HPDE6-E6E7 (cell line): ENCODE measurements around the gene CNTNAP5.

Source experiments
- DNase-seq: peaks from one replicate; pipeline ENCODE4 v3.0.0; 2011; ENCODE audit warnings: missing footprints; ENCODE audit errors: extremely low spot score

Gene CNTNAP5

GRCh38 chr2:124053796-124054195 lies 28.7 kb downstream of the CNTNAP5 start:
- no peak for DNase-seq

GRCh38 chr2:124063596-124063995 lies 38.5 kb downstream of the CNTNAP5 start:
- no peak for DNase-seq

- no peak for DNase-seq
Observed at GRCh38 chr2:124065636-124066035, 40.5 kb downstream of the CNTNAP5 start.

GRCh38 chr2:124066776-124067175 lies 41.7 kb downstream of the CNTNAP5 start:
- no peak for DNase-seq

- no peak for DNase-seq
Observed at GRCh38 chr2:124079045-124079444, 54.0 kb downstream of the CNTNAP5 start.

DNA sequence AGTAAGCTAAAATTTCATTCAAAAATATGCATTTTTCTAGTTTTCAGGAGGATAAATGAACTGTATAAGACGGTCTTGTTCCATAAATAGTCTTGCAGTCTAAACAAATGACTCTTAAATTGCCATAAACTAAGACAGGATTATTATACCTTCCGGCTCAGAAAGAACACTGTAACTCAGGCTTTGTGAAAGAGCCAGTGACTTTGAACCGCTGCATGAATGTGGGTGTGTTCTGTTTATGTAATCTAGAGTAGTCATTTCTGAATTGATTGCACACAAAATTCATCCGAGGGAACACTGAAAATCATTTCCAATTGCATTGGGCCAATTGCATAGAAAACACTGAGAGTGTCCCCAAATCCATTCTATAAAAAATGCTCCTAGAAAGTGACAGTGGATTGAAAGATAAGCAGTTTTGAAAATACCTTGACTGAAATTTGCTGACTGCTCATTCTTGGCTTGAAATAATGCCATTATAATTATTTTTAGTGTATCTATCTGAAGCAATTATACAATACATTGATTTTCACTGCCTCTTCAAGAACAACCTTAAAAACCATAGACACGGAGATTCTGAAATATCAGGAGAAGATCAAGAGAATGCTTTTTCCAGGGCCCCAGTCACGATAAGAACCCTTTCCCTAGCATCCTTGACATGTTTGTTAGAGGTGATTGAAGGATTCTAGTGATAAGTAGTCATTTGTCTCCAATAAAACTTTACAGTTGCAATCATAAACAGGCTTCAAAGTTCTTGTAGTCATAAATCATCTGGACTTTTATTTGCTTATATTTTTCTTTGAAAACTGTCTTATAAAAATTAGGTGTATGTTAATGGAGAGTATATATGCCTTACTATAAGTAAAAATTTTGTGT lies 55.4 kb downstream of the CNTNAP5 start:
- no peak for DNase-seq

DNA sequence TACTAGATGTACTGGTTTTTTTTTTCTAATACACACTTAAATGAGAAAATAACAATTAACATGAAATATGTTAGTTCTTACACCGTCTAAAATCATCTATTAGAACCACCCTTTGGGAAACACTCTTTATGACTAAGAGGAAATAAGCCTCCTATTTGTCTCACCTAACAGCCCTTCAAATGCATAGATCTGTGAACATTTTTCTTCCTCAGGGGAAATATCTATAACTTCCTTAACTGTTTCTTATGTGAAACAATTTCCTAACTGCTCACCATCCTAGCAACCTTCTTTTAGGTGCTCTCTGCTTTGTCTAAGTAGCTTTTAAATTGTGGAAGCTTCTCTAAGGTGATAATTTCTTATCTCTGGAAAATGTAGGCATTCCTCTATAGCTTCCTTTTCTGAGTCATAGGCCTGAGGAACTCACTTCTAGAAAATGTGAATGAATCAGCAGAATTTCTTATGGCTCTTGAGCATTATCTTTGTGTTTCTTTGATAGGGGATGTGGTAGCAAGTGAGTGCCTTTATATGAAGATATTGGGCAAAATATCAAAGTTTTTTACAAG lies 56.1 kb downstream of the CNTNAP5 start:
- peak; percentile 22 for DNase-seq

- no peak for DNase-seq
Observed at GRCh38 chr2:124088616-124089015, 63.5 kb downstream of the CNTNAP5 start.

GRCh38 chr2:124091721-124092120 lies 66.6 kb downstream of the CNTNAP5 start:
- no peak for DNase-seq

GRCh38 chr2:124092651-124093050 lies 67.6 kb downstream of the CNTNAP5 start:
- DNase-seq, result no peak

- no peak for DNase-seq
Observed at GRCh38 chr2:124104914-124105313, 79.8 kb downstream of the CNTNAP5 start.

GRCh38 chr2:124112206-124112605 lies 87.1 kb downstream of the CNTNAP5 start:
- no peak for DNase-seq

- peak; percentile 27 for DNase-seq
Observed at GRCh38 chr2:124112966-124113365, 87.9 kb downstream of the CNTNAP5 start.

GRCh38 chr2:124120246-124120645 lies 95.2 kb downstream of the CNTNAP5 start:
- no peak for DNase-seq

GRCh38 chr2:124121106-124121505 lies 96.0 kb downstream of the CNTNAP5 start:
- no peak for DNase-seq

DNA sequence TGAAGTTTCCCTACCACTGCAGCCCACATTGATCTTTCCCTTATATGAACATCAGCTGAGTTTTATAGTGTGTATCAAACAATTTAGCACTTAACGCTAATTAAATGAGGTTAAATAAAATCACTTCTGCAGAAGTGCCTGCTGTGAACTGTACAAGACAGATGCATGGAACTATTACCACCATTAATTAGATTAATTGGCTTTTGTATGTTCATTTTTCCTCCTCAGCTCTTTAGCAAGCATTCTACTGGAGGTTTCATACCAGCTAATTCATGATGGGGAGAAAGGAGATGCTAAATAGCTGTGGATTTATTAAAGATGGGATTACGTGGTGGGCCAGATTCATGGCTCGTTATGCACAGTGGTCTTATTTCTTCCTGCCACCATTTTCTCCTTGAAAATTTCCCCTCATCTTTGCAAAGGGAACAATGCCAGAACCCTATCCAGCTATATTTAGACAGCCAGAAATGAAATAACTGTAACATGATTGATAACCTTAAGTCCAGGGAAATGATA lies 96.7 kb downstream of the CNTNAP5 start:
- no peak for DNase-seq

DNA sequence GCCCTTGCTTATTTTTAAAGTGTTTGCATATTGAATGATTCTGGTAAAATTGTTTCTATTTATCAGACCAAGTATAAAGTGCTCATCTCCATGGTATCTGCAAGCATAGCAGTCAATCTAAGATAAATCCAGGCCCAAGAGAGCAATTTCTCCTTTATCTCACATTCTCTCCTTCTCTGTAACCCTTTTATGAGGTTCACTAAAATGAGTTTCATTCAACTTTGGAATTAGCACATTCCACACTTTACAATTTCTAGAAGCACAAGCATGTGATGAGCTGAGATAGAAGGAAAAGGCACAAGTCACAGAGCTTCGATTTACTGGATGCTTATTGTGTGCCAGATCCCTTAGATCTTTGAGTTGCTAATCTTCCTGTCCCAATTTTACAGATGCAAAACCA lies 97.3 kb downstream of the CNTNAP5 start:
- DNase-seq, result no peak

- no peak for DNase-seq
Observed at GRCh38 chr2:124131276-124131675, 106.2 kb downstream of the CNTNAP5 start.

- DNase-seq, result no peak
Observed at GRCh38 chr2:124136110-124136509, 111.0 kb downstream of the CNTNAP5 start.

- no peak for DNase-seq
Observed at GRCh38 chr2:124138076-124138475, 113.0 kb downstream of the CNTNAP5 start.

DNA sequence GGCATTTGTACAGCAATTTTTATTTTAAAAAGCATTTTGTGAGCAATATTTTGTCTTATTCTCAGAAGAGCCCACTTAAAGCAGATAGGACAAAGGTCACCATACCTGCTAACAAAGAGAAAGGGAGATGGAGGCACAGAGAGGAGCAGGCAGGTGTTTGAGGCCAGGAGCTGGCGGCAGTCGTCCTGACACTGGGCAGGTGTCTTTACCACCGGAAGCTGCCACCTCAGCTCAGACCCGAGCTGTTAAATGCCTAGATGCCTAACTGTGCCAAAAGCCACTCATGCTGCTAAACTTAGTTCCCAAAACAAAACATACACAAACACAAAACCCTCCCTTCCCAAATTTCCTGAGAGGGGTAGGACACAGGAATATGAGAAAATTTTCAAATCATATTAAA lies 120.9 kb downstream of the CNTNAP5 start:
- no peak for DNase-seq

DNA sequence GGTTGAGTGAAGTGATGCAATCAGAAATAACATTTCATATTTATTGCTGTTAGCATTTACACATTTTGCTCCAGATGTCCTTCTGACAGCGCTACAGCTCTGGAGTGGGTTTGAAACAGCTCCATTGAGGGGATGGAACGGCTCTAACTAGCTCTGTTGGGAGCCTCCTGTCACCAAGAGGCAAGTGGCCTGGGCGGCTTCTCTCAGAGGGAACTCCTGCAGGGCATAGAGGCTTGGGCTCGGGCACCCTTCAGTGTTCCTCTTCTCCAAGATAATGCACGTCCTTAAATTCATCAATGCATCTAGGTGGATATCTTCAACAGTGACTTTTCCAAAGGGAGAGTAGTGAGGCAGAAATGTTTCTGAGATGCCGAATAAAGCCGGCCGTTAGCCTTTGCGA lies 122.5 kb downstream of the CNTNAP5 start:
- DNase-seq, result no peak

GRCh38 chr2:124149571-124149970 lies 124.5 kb downstream of the CNTNAP5 start:
- no peak for DNase-seq
